Measurements from ENCODE around the gene ACR.
"Not testable (repeated sequence)": the region's sequence is repeated elsewhere in the genome, so short reads cannot be mapped to it uniquely, and the experiment has no call there.

Gene ACR

GRCh38 chr22:50780244-50780643 is 42.2 kb downstream of the ACR start:
- not testable (repeated sequence) for DNase-seq (ENCODE audit: low read depth)

- not testable (repeated sequence) for DNase-seq (ENCODE audit: low read depth)
Measured at GRCh38 chr22:50782253-50782652, 44.2 kb downstream of the ACR start.

- peak; percentile 81 for DNase-seq (ENCODE audit: low read depth)
Measured at GRCh38 chr22:50783033-50783879, 45.3 kb downstream of the ACR start, which contains the start of gene RABL2B. TSS of gene RABL2B (minus strand) at chr22:50783636. CDS start at chr22:50782294, 1,342 bp downstream.

- DNase-seq (ENCODE audit: low read depth) = not testable (repeated sequence)
Measured at GRCh38 chr22:50783880-50784276, 45.9 kb downstream of the ACR start.

GRCh38 chr22:50785289-50785688 is 47.3 kb downstream of the ACR start:
- DNase-seq (ENCODE audit: low read depth) = not testable (repeated sequence)

- DNase-seq (ENCODE audit: low read depth) = not testable (repeated sequence)
Measured at GRCh38 chr22:50786936-50787335, 48.9 kb downstream of the ACR start.

All from activated T-helper 9 cell treated with anti-CD3 and anti-CD28 coated beads, Interleukin-2, amount 50 U/mL, for 16 hours (primary cell).